Measurements from ENCODE around the gene JAK3.
"Not testable (repeated sequence)": the region's sequence is repeated elsewhere in the genome, so short reads cannot be mapped to it uniquely, and the experiment has no call there.

Gene JAK3

DNA sequence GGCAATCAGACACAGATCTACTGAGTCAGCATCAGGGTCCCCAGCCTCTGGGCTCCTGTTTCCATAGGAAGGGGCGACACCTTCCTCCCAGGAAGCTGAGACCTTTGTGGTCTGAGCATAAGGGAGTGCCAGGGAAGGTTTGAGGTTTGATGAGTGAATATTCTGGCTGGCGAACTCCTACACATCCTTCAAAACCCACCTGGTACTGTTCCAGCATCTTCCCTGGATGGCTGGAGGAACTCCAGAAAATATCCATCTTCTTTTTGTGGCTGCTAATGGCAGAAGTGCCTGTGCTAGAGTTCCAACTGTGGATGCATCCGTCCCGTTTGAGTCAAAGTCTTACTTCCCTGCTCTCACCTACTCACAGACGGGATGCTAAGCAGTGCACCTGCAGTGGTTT is 35.7 kb downstream of the JAK3 start:
- no peak overlapping the region for H3K4me3 ChIP-seq (ENCODE audit: low read depth, low read length)
- no peaks in the 10 kb centered on the region for H3K27me3 ChIP-seq (ENCODE audit: control insufficient read depth, insufficient read depth, low read length)
- H3K27ac ChIP-seq (ENCODE audit: low read depth, low read length), result no peak overlapping the region
- no peaks in the 10 kb centered on the region for H3K4me1 ChIP-seq (ENCODE audit: control insufficient read depth, insufficient read depth, low read length)
- no peaks in the 10 kb centered on the region for H3K36me3 ChIP-seq (ENCODE audit: control insufficient read depth, insufficient read depth, low read length)
- no peak overlapping the region for H3K9ac ChIP-seq (ENCODE audit: low read depth, low read length)
- no peaks in the 10 kb centered on the region for H3K9me3 ChIP-seq (ENCODE audit: control insufficient read depth, insufficient read depth, low read length)

DNA sequence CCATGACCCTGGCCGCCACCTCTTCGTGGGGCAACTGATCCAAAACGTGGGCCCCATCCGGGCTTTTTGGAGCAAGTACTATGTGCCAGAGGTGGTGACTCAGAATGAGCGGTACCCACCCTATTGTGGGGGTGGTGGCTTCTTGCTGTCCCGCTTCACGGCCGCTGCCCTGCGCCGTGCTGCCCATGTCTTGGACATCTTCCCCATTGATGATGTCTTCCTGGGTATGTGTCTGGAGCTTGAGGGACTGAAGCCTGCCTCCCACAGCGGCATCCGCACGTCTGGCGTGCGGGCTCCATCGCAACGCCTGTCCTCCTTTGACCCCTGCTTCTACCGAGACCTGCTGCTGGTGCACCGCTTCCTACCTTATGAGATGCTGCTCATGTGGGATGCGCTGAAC is 36.1 kb downstream of the JAK3 start:
- H3K9me3 ChIP-seq (ENCODE audit: control insufficient read depth, insufficient read depth, low read length), result no peaks in the 10 kb centered on the region
- no peak overlapping the region for H3K9ac ChIP-seq (ENCODE audit: low read depth, low read length)
- H3K4me1 ChIP-seq (ENCODE audit: control insufficient read depth, insufficient read depth, low read length), result no peaks in the 10 kb centered on the region
- H3K4me3 ChIP-seq (ENCODE audit: low read depth, low read length), result no peak overlapping the region
- no peak overlapping the region for H3K27ac ChIP-seq (ENCODE audit: low read depth, low read length)
- H3K27me3 ChIP-seq (ENCODE audit: control insufficient read depth, insufficient read depth, low read length), result no peaks in the 10 kb centered on the region
- H3K36me3 ChIP-seq (ENCODE audit: control insufficient read depth, insufficient read depth, low read length), result no peaks in the 10 kb centered on the region

DNA sequence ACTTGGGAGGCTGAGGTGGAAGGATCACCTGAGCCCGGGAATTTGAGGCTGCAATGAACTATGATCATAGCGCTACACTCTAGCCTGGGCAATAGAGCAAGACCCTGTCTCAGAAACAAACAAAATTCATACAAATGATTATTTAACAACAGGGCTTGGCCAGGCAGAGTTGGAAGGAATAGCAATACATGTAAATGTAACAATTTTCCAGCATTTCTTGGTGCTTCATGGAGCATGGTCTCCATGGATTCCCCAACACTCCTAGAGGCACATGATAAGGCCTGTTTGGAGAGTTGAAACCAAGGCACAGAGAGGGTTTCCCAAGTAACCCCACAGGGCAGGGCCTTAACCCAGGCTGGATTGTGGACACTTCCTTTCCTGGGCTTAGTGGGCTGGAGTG is 36.7 kb downstream of the JAK3 start:
- Histone ChIP-seq H3K36me3 (ENCODE audit: control insufficient read depth, insufficient read depth, low read length) (no peaks in the 10 kb centered on the region), H3K27me3 (ENCODE audit: control insufficient read depth, insufficient read depth, low read length) (no peaks in the 10 kb centered on the region), H3K27ac (ENCODE audit: low read depth, low read length) (no peak overlapping the region), H3K4me3 (ENCODE audit: low read depth, low read length) (no peak overlapping the region), H3K9me3 (ENCODE audit: control insufficient read depth, insufficient read depth, low read length) (no peaks in the 10 kb centered on the region), H3K4me1 (ENCODE audit: control insufficient read depth, insufficient read depth, low read length) (no peaks in the 10 kb centered on the region), H3K9ac (ENCODE audit: low read depth, low read length) (no peak overlapping the region)

DNA sequence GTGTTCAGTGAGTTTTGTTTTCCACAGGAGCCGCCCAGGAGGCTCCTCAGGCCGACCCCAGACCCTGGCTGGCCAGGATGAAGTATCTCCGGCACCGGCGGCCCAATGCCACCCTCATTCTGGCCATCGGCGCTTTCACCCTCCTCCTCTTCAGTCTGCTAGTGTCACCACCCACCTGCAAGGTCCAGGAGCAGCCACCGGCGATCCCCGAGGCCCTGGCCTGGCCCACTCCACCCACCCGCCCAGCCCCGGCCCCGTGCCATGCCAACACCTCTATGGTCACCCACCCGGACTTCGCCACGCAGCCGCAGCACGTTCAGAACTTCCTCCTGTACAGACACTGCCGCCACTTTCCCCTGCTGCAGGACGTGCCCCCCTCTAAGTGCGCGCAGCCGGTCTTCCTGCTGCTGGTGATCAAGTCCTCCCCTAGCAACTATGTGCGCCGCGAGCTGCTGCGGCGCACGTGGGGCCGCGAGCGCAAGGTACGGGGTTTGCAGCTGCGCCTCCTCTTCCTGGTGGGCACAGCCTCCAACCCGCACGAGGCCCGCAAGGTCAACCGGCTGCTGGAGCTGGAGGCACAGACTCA is 40.0 kb downstream of the JAK3 start:
- Histone ChIP-seq H3K4me3 (ENCODE audit: low read depth, low read length) (no peak overlapping the region), H3K9me3 (ENCODE audit: control insufficient read depth, insufficient read depth, low read length) (no peaks in the 10 kb centered on the region), H3K27ac (ENCODE audit: low read depth, low read length) (no peak overlapping the region), H3K36me3 (ENCODE audit: control insufficient read depth, insufficient read depth, low read length) (no peaks in the 10 kb centered on the region), H3K27me3 (ENCODE audit: control insufficient read depth, insufficient read depth, low read length) (no peaks in the 10 kb centered on the region), H3K9ac (ENCODE audit: low read depth, low read length) (no peak overlapping the region), H3K4me1 (ENCODE audit: control insufficient read depth, insufficient read depth, low read length) (no peaks in the 10 kb centered on the region)

DNA sequence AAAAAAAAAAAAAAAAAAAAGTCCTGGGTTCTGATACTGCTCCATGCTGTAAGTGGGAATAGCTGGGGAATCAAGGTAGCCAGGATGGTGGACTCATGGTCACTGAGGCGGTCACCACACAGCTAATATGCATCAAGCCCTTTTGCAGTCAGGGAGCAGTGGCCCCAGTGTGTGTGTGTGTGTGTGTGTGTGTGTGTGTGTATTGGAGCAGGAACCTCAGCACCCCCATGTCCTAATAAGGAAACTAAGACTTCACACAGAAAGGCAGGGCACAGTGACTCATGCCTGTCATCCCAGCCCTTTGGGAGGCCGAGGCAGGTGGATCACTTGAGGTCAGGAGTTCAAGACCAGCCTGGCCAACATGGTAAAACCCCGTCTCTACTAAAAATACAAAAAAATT is 40.8 kb downstream of the JAK3 start:
- H3K27ac ChIP-seq (ENCODE audit: low read depth, low read length), result no peak overlapping the region
- H3K9me3 ChIP-seq (ENCODE audit: control insufficient read depth, insufficient read depth, low read length), result no peaks in the 10 kb centered on the region
- no peak overlapping the region for H3K9ac ChIP-seq (ENCODE audit: low read depth, low read length)
- H3K36me3 ChIP-seq (ENCODE audit: control insufficient read depth, insufficient read depth, low read length), result no peaks in the 10 kb centered on the region
- H3K4me3 ChIP-seq (ENCODE audit: low read depth, low read length), result no peak overlapping the region
- no peaks in the 10 kb centered on the region for H3K4me1 ChIP-seq (ENCODE audit: control insufficient read depth, insufficient read depth, low read length)
- H3K27me3 ChIP-seq (ENCODE audit: control insufficient read depth, insufficient read depth, low read length), result no peaks in the 10 kb centered on the region

DNA sequence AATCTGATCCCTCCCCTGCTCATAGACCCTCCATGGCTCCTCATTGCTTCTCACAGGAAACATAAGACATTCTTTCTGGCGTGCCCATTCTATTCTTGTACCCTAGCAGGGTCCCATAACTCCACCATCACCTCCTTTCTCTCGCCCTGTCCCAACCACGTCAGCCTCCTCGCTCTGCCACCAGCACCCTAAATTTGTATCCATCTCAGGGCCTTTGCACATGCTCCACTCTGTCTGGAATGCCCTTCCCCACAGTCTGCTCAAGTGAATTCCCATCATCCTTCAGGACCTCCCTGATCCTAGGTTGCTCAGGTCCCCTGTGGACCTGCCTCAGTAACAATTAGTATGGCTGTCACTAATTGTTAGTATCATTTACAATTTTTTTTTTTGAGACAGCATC is 42.4 kb downstream of the JAK3 start:
- H3K4me1 ChIP-seq (ENCODE audit: control insufficient read depth, insufficient read depth, low read length), result no peaks in the 10 kb centered on the region
- no peak overlapping the region for H3K9ac ChIP-seq (ENCODE audit: low read depth, low read length)
- no peak overlapping the region for H3K4me3 ChIP-seq (ENCODE audit: low read depth, low read length)
- no peaks in the 10 kb centered on the region for H3K27me3 ChIP-seq (ENCODE audit: control insufficient read depth, insufficient read depth, low read length)
- no peaks in the 10 kb centered on the region for H3K36me3 ChIP-seq (ENCODE audit: control insufficient read depth, insufficient read depth, low read length)
- no peaks in the 10 kb centered on the region for H3K9me3 ChIP-seq (ENCODE audit: control insufficient read depth, insufficient read depth, low read length)
- H3K27ac ChIP-seq (ENCODE audit: low read depth, low read length), result no peak overlapping the region

DNA sequence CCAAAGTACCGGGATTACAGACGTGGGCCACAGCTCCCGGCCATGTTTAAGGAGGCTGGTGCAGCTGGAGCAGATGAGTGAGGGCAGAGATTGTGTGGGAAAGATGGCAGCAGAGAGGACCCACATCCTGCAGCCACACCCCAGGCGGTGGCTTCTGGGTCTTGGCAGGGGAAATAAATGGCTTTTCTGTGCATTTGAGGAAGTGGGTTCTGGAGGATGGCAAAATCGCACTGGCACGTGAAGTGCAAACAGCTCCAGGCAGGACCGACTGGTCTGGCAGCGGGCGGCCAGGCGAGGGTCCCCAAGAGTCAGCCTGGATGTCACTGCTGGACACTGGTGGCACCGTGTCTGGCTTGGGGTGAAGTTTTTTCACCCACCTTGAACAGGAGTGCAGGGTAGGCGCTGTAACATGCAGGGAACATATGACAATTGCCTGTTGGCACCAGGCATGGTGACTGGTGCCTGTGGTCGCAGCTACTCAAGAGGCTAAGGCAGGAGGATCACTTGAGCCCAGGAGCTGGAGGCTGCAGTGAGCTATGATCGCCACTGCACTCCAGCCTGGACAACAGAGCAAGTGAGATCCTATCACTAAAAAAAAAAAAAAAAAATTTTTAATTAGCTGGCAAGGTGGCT is 44.4 kb downstream of the JAK3 start:
- H3K27me3 ChIP-seq (ENCODE audit: control insufficient read depth, insufficient read depth, low read length), result no peaks in the 10 kb centered on the region
- H3K9ac ChIP-seq (ENCODE audit: low read depth, low read length), result no peak overlapping the region
- no peaks in the 10 kb centered on the region for H3K9me3 ChIP-seq (ENCODE audit: control insufficient read depth, insufficient read depth, low read length)
- H3K36me3 ChIP-seq (ENCODE audit: control insufficient read depth, insufficient read depth, low read length), result no peaks in the 10 kb centered on the region
- H3K4me3 ChIP-seq (ENCODE audit: low read depth, low read length), result no peak overlapping the region
- no peaks in the 10 kb centered on the region for H3K4me1 ChIP-seq (ENCODE audit: control insufficient read depth, insufficient read depth, low read length)
- H3K27ac ChIP-seq (ENCODE audit: low read depth, low read length), result no peak overlapping the region

DNA sequence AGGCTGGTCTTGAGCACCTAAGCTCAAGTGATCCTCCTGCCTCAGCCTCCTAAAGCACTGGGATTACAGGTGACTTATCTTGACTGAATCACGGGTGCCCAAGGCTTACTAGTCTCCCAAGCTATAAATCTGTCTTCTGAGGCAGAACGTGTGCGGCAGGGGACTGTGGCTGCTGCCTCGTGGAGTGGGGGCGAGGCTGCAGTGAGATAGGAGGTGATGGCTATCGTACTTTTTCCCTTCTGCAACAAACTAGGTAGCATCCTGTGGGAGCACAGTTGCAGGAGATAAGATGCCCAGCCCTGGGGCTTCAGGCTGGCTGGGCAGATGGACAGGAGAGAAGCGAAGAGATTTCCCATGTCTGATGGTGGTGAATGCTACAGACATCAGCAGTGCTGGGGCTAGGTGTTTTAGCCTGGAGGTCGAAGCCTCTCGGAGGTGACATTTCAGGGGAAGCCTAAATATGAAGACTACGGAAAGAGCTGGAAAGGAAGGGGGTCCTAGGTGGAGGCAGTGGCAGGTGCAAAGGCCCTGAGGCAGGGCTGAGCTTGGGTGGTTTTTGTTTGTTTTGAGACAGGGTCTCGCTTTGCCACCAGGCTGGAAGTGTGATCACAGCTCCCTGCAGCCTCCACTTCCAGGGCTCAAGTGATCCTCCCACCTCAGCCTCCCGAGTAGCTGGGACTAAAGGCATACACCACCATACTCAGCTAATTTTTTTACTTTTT is 45.5 kb downstream of the JAK3 start:
- no peak overlapping the region for H3K9ac ChIP-seq (ENCODE audit: low read depth, low read length)
- H3K27me3 ChIP-seq (ENCODE audit: control insufficient read depth, insufficient read depth, low read length), result no peaks in the 10 kb centered on the region
- no peaks in the 10 kb centered on the region for H3K9me3 ChIP-seq (ENCODE audit: control insufficient read depth, insufficient read depth, low read length)
- H3K27ac ChIP-seq (ENCODE audit: low read depth, low read length), result no peak overlapping the region
- no peak overlapping the region for H3K4me3 ChIP-seq (ENCODE audit: low read depth, low read length)
- no peaks in the 10 kb centered on the region for H3K4me1 ChIP-seq (ENCODE audit: control insufficient read depth, insufficient read depth, low read length)
- H3K36me3 ChIP-seq (ENCODE audit: control insufficient read depth, insufficient read depth, low read length), result no peaks in the 10 kb centered on the region

DNA sequence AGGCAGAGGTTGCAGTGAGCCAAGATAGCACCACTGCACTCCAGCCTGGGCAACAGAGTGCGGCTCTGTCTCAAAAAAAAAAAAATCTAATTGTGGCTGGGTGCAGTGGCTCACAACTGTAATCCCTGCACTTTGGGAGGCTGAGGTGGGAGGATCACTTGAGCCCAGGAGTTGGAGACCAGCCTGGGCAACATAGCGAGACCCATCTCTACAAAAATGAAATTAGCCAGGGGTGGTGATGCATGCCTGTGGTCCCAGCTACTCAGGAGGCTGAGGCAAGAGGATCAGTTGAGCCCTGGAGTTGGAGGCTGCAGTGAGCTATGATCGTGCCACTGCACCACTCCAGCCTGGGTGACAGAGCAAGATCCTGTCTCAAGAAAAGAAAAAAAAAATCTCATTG is 49.2 kb downstream of the JAK3 start:
- H3K27ac ChIP-seq (ENCODE audit: low read depth, low read length); H3K4me3 ChIP-seq (ENCODE audit: low read depth, low read length); H3K9me3 ChIP-seq (ENCODE audit: control insufficient read depth, insufficient read depth, low read length); H3K36me3 ChIP-seq (ENCODE audit: control insufficient read depth, insufficient read depth, low read length); H3K4me1 ChIP-seq (ENCODE audit: control insufficient read depth, insufficient read depth, low read length); H3K9ac ChIP-seq (ENCODE audit: low read depth, low read length): not testable (repeated sequence)
- H3K27me3 ChIP-seq (ENCODE audit: control insufficient read depth, insufficient read depth, low read length), result peaks cover 15% of the 10 kb centered on the region

DNA sequence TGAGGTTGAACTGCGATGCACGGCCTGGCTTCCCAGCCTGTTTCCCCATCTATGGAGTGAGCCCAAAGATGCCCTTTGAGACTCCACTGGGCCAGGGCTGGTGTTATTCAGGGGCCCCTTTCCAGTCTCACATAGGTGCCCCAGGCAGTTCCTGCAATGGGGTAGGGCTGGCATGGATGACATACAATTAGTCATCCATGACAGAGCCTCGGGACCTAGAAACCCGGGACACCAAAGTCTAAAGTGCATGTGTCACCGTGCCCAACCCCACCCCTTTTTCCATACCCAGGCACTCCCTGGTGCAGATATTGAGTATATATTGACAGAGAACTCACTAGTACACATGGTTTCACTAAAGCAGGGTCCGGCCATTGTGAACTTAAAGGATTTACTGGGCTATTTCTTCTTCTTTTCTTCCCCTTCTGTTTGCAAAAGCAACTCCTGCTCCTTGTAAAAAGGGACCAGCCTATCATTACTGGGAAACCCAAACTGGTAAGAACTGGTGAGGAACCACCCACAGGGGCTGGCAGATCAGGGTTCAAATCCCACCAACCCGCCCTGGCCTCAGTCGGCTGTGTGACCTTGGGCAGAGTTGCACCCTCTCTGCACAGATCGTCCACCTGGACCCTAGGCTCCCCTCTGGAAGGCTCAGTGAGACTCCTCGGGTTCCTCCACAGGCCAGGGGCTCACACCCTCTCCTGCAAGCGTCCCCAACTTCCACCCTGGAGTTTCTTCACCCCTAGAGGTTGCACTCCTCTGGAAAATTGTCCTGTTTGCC is 50.2 kb downstream of the JAK3 start:
- Histone ChIP-seq H3K27me3 (ENCODE audit: control insufficient read depth, insufficient read depth, low read length) (peaks cover 15% of the 10 kb centered on the region), H3K4me1 (ENCODE audit: control insufficient read depth, insufficient read depth, low read length) (no peaks in the 10 kb centered on the region), H3K9ac (ENCODE audit: low read depth, low read length) (no peak overlapping the region), H3K9me3 (ENCODE audit: control insufficient read depth, insufficient read depth, low read length) (no peaks in the 10 kb centered on the region), H3K36me3 (ENCODE audit: control insufficient read depth, insufficient read depth, low read length) (no peaks in the 10 kb centered on the region), H3K27ac (ENCODE audit: low read depth, low read length) (no peak overlapping the region), H3K4me3 (ENCODE audit: low read depth, low read length) (no peak overlapping the region)

Data from HUES48 (cell line).